ENCODE results near the gene SCOC.

DNA sequence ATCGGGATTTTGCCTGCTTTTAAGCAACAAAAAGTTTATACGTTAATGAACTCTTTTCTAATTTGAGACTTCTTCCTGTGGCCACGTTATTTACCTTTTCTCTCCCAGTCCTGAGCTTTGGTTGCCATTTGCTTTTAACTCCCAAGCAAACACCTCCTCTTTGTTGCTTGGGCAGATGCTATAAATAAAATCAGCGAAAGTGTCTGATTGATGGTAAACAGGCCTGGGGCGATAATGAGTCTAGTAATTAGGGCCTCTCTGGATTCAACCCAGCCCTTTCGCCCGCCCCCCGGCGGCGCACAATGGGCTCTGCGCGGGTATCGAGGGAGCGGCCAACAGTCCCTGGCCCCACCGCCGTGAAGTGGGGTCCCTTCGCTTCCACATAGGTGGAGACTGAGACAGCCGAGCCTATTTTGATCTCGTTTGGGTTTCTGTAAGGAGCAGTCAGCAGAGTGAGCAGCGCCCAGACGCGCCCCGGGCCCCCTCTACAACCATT, 53.2 kb downstream of the SCOC start:
- TF ChIP-seq, protein P1, sequence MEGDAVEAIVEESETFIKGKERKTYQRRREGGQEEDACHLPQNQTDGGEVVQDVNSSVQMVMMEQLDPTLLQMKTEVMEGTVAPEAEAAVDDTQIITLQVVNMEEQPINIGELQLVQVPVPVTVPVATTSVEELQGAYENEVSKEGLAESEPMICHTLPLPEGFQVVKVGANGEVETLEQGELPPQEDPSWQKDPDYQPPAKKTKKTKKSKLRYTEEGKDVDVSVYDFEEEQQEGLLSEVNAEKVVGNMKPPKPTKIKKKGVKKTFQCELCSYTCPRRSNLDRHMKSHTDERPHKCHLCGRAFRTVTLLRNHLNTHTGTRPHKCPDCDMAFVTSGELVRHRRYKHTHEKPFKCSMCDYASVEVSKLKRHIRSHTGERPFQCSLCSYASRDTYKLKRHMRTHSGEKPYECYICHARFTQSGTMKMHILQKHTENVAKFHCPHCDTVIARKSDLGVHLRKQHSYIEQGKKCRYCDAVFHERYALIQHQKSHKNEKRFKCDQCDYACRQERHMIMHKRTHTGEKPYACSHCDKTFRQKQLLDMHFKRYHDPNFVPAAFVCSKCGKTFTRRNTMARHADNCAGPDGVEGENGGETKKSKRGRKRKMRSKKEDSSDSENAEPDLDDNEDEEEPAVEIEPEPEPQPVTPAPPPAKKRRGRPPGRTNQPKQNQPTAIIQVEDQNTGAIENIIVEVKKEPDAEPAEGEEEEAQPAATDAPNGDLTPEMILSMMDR (IDR thresholded peaks at IDR 0.05): no peak
- no peak for TF ChIP-seq EP300 (IDR thresholded peaks at IDR 0.05)
- TF ChIP-seq POLR2A (IDR thresholded peaks at IDR 0.05; ENCODE audit: low read depth): no peak
- no peak for TF ChIP-seq POLR2AphosphoS5 (IDR thresholded peaks at IDR 0.05)
